ENCODE measurements around the gene PLSCR5.

DNA sequence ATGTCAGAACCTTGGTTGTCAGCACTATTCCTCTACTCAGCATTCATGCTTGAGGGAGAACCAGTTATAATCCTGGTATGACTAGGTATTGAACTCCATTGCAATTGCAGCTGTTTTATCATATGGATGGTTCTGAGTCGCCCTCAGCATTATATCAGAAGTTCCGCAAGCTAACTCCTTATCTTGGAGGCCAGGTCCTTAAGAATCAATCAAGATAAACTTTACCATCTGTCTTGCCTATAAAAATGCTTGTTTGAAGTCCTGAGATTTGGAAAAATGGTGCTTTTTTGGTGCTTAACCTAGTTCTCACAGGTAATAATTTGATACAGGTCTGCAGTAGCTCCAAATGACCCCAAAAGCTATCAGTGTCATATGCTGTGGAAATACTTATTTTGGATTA, 44.5 kb downstream of the PLSCR5 start:
- TF ChIP-seq, protein P1, sequence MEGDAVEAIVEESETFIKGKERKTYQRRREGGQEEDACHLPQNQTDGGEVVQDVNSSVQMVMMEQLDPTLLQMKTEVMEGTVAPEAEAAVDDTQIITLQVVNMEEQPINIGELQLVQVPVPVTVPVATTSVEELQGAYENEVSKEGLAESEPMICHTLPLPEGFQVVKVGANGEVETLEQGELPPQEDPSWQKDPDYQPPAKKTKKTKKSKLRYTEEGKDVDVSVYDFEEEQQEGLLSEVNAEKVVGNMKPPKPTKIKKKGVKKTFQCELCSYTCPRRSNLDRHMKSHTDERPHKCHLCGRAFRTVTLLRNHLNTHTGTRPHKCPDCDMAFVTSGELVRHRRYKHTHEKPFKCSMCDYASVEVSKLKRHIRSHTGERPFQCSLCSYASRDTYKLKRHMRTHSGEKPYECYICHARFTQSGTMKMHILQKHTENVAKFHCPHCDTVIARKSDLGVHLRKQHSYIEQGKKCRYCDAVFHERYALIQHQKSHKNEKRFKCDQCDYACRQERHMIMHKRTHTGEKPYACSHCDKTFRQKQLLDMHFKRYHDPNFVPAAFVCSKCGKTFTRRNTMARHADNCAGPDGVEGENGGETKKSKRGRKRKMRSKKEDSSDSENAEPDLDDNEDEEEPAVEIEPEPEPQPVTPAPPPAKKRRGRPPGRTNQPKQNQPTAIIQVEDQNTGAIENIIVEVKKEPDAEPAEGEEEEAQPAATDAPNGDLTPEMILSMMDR (IDR thresholded peaks at IDR 0.05), result no peak
- TF ChIP-seq POLR2A (IDR thresholded peaks at IDR 0.05), result no peak

All from tibial nerve (tissue), 3 donors.